Panc1 (cell line): Measurements from ENCODE around the gene SLC25A29. TPM values are rescaled to one million over a fixed set of nuclear protein-coding genes. Genes with fewer than 3 reads are reported as not detected.

Experiments used
- ATAC-seq: fragments of 200-7000 bp; cut with Tn5 transposase; 2 replicates; pipeline ENCODE4 v1.9.1; 2020; ENCODE audit warnings: mild to moderate bottlenecking, moderate library complexity
- BruUV-seq: library from RNA; stranded (reverse); fragments of 400-500 nt; replicated peaks from 2 replicates; lab custom pipeline; 2021; lab: Mats Ljungman, UMichigan
- CTCF ChIA-PET: fragments of 300-600 bp; sonication (Branson Sonifier 250); formaldehyde crosslinking; loops from one replicate; lab custom pipeline; 2022; ENCODE audit warnings: antibody characterized with exemption; lab: Charles Lee
- POLR2A ChIA-PET: fragments of 300-600 bp; sonication (Branson Sonifier 250); formaldehyde crosslinking; loops from one replicate; lab custom pipeline; 2022; ENCODE audit warnings: antibody characterized with exemption; lab: Charles Lee
- DNase-seq: peaks from one replicate; pipeline ENCODE4 v3.0.0-alpha.2; 2010; ENCODE audit warnings: low read depth, low spot score
- H3K27ac ChIP-seq: 2 replicates; pipeline ENCODE4 v1.5.1; 2011; ENCODE audit warnings: mild to moderate bottlenecking, low read length, inconsistent platforms
- H3K27me3 ChIP-seq: fragments of 200-500 bp; sonication (Bioruptor generic); 2 replicates; pipeline ENCODE4 v1.6.0; 2014; ENCODE audit warnings: low read length, inconsistent platforms; ENCODE audit not compliant: control insufficient read depth, insufficient read depth
- H3K36me3 ChIP-seq: fragments of 200-500 bp; sonication (Bioruptor generic); 2 replicates; pipeline ENCODE4 v1.5.1; 2014; ENCODE audit warnings: inconsistent platforms, mild to moderate bottlenecking, low read length, moderate library complexity; ENCODE audit not compliant: control insufficient read depth, insufficient read depth
- H3K4me1 ChIP-seq: 2 replicates; pipeline ENCODE4 v1.5.1; 2011; ENCODE audit warnings: inconsistent platforms, mild to moderate bottlenecking, low read length, moderate library complexity; ENCODE audit not compliant: control insufficient read depth, insufficient read depth
- H3K4me3 ChIP-seq, 2 experiments: 2 replicates each; pipeline ENCODE4 v1.5.1; 2011 to 2012; ENCODE audit warnings: low read depth in 2 of 2, low read length in 2 of 2, mild to moderate bottlenecking in 2 of 2, inconsistent platforms in 1 of 2, moderate library complexity in 1 of 2
- H3K9me3 ChIP-seq: fragments of 200-500 bp; sonication (Bioruptor generic); 2 replicates; pipeline ENCODE4 v1.5.1; 2014; ENCODE audit warnings: low read depth, mild to moderate bottlenecking, inconsistent platforms, low read length, moderate library complexity; ENCODE audit not compliant: control insufficient read depth, insufficient read depth
- POLR2AphosphoS5 ChIP-seq: IDR thresholded peaks from 2 replicates; pipeline ENCODE4 v1.6.1; 2012; ENCODE audit warnings: mild to moderate bottlenecking, low read depth, low read length, moderate library complexity
- SIN3A ChIP-seq: IDR thresholded peaks from 2 replicates; pipeline ENCODE4 v1.6.1; 2012; ENCODE audit warnings: low read depth, mild to moderate bottlenecking, low read length, moderate library complexity, borderline replicate concordance; ENCODE audit not compliant: insufficient read depth
- TCF7L2 ChIP-seq: IDR thresholded peaks from 2 replicates; pipeline ENCODE4 v1.6.1; 2011; ENCODE audit warnings: mild to moderate bottlenecking, low read depth, low read length, inconsistent platforms
- in situ Hi-C: cut with HindIII; loops from 2 replicates; pipeline ENCODE4 v1.10.0; 2016; ENCODE audit warnings: low sequenced_read_pairs, low pct_unique_long_range_greater_than_20kb
- intact Hi-C: fragments of 100-400 bp; cut with micrococcal nuclease; formaldehyde crosslinking; loops from one replicate; pipeline ENCODE4 v1.10.0; 2022; ENCODE audit not compliant: unreplicated experiment
- total RNA-seq: library from RNA; stranded (reverse); gene quantifications from one replicate; pipeline ENCODE4 v1.2.1, GENCODE V29; 2021; ENCODE audit not compliant: unreplicated experiment
- TF ChIP-seq, protein P1 (sequence below): fragments of 450-650 bp; IDR thresholded peaks from 2 replicates; pipeline ENCODE4 v1.5.1; 2017; ENCODE audit warnings: mild to moderate bottlenecking
- TF ChIP-seq, protein P2 (sequence below), 2 experiments: IDR thresholded peaks; 2 replicates each; pipeline ENCODE4 v1.6.1; 2011 to 2012; ENCODE audit warnings: low read depth in 2 of 2, control low read depth in 1 of 2, low read length in 1 of 2, mild to moderate bottlenecking in 1 of 2, moderate library complexity in 1 of 2; ENCODE audit not compliant: insufficient read depth in 1 of 2

The SLC25A29 gene
- total RNA-seq, 1 experiment from 2014 or later, result 33.6 TPM

DNA sequence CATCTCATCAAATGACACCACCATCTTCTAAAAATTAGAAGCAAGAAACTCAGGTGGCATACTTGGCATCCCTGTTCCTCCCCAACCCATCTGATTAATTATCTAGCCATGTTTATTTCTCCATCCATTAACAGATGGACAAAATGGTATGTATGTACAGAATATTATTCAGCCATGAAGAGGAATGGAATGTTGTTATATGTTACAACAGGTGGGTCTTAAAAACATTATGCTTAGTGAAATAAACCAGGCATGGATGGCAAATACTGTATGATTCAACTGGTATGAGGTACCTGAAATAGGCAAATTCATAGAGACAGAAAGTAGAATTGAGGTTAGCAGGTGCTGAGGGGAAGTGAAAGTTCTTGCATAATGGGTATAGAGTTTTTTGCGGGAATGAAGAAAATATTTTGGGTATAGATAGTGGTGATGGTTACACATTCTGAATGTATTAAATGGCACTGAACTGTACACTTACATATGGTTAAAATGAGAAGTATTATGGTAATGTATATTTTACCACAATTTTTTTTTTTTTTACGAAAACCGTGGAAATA, 49.8 kb downstream of the SLC25A29 start:
- no peak for ATAC-seq
- Histone ChIP-seq H3K36me3 (no peaks in the 10 kb centered on the region), H3K27me3 (no peaks in the 10 kb centered on the region), H3K4me1 (no peaks in the 10 kb centered on the region; the same call in 1 of the 2 replicates), H3K4me3 (no peak overlapping the region), H3K9me3 (no peaks in the 10 kb centered on the region), H3K27ac (no peak overlapping the region)
- ChIA-PET POLR2A (no interaction called here), CTCF (no interaction called here)
- TSS peak; percentile 17 for BruUV-seq
- no peak for DNase-seq
- in situ Hi-C loops (no loop called here), intact Hi-C loops (no loop called here)
- TF ChIP-seq TCF7L2, result no peak
- TF ChIP-seq, protein P1, sequence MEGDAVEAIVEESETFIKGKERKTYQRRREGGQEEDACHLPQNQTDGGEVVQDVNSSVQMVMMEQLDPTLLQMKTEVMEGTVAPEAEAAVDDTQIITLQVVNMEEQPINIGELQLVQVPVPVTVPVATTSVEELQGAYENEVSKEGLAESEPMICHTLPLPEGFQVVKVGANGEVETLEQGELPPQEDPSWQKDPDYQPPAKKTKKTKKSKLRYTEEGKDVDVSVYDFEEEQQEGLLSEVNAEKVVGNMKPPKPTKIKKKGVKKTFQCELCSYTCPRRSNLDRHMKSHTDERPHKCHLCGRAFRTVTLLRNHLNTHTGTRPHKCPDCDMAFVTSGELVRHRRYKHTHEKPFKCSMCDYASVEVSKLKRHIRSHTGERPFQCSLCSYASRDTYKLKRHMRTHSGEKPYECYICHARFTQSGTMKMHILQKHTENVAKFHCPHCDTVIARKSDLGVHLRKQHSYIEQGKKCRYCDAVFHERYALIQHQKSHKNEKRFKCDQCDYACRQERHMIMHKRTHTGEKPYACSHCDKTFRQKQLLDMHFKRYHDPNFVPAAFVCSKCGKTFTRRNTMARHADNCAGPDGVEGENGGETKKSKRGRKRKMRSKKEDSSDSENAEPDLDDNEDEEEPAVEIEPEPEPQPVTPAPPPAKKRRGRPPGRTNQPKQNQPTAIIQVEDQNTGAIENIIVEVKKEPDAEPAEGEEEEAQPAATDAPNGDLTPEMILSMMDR, result no peak
- no peak for TF ChIP-seq POLR2AphosphoS5

DNA sequence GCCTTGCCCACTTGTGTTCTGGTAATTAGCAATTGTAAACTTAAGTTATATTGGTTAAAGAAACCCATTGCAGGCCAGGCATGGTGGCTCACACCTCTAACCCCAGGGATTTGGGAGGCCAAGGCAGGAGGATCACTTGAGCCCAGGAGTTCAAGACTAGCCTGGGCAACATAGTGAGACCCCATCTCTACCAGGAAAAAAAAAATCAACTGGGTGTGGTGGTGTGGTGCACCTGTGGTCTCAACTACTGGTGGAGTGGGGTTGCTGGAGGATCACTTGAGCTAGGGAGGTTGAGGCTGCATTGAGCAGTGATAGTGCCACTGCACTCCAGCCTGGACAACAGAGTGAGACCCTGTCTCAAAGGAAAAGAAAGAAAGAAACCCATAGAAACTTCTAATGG, 53.6 kb downstream of the SLC25A29 start:
- Histone ChIP-seq H3K27me3 (no peaks in the 10 kb centered on the region), H3K4me3 (no peak overlapping the region), H3K27ac (no peak overlapping the region), H3K36me3 (no peaks in the 10 kb centered on the region), H3K4me1 (no peaks in the 10 kb centered on the region; the same call in 1 of the 2 replicates), H3K9me3 (no peaks in the 10 kb centered on the region)
- TF ChIP-seq TCF7L2, result no peak
- no peak for TF ChIP-seq SIN3A
- TF ChIP-seq, protein P1, result no peak
- BruUV-seq, result no TSS peak
- ChIA-PET CTCF (no interaction called here), POLR2A (no interaction called here)
- ATAC-seq (no peak), DNase-seq (no peak)
- in situ Hi-C loops (no loop called here), intact Hi-C loops (no loop called here)

DNA sequence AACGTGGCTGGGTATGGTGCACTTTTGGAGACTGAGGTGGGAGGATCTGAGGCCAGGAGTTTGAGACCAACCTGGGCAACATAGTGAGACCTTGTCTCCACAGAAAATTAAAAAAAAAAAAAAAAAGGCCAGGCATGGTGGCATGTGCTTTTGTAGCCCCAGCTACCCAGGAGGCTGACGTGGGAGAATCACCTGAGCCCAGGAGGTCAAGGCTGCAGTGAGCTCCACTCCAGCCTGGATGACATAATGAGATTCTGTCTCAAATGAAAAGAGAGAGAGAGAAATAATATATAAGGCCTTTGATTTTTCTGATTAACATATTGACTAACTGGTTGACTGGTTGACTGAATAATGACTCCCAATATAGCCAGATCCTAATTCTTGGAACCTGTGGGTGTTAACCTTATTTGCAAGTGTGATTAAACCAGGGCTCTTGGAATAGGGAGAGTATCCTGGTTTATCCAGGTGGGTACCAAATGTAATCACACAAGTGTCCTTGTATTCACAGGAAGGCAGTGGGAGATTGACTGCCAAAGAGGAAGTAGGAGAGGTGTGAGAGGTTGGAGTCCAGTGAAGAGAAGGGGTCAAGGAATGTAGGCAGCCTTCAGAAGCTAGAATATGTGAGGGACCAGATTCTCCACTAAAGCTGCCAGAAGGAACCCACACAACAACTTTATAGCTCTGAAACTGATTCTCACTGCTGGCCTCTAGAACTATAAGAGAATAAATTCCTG, 55.3 kb downstream of the SLC25A29 start:
- no peak overlapping the region for H3K27ac ChIP-seq
- in situ Hi-C loops (no loop called here), intact Hi-C loops (no loop called here)
- ChIA-PET CTCF (interaction anchor here (0.6 kb wide), 1 partner anchor 10 kb away, joined by 3 read pairs; no protein-coding TSS in a partner anchor), POLR2A (interaction anchor here (0.6 kb wide), 2 partner anchors 9 to 18 kb away, joined by 3 to 4 read pairs; no protein-coding TSS in a partner anchor)
- no peaks in the 10 kb centered on the region for H3K9me3 ChIP-seq
- H3K36me3 ChIP-seq, result no peaks in the 10 kb centered on the region
- no peak for ATAC-seq
- TF ChIP-seq POLR2AphosphoS5 (no peak), TCF7L2 (no peak), SIN3A (no peak)
- TF ChIP-seq, protein P1, result no peak
- TF ChIP-seq, protein P2, sequence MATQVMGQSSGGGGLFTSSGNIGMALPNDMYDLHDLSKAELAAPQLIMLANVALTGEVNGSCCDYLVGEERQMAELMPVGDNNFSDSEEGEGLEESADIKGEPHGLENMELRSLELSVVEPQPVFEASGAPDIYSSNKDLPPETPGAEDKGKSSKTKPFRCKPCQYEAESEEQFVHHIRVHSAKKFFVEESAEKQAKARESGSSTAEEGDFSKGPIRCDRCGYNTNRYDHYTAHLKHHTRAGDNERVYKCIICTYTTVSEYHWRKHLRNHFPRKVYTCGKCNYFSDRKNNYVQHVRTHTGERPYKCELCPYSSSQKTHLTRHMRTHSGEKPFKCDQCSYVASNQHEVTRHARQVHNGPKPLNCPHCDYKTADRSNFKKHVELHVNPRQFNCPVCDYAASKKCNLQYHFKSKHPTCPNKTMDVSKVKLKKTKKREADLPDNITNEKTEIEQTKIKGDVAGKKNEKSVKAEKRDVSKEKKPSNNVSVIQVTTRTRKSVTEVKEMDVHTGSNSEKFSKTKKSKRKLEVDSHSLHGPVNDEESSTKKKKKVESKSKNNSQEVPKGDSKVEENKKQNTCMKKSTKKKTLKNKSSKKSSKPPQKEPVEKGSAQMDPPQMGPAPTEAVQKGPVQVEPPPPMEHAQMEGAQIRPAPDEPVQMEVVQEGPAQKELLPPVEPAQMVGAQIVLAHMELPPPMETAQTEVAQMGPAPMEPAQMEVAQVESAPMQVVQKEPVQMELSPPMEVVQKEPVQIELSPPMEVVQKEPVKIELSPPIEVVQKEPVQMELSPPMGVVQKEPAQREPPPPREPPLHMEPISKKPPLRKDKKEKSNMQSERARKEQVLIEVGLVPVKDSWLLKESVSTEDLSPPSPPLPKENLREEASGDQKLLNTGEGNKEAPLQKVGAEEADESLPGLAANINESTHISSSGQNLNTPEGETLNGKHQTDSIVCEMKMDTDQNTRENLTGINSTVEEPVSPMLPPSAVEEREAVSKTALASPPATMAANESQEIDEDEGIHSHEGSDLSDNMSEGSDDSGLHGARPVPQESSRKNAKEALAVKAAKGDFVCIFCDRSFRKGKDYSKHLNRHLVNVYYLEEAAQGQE (IDR thresholded peaks at IDR 0.05; ENCODE audit: insufficient read depth in 1 of 2, low read depth in 2 of 2, low read length in 1 of 2), result no peak
- peaks cover 15% of the 10 kb centered on the region for H3K4me1 ChIP-seq
- no peaks in the 10 kb centered on the region for H3K27me3 ChIP-seq
- H3K4me3 ChIP-seq, result no peak overlapping the region
- no TSS peak for BruUV-seq
- DNase-seq, result no peak
